Liver (tissue), 3 donors: Measurements from ENCODE around the gene RUSC2.

Experiments
- GABPA ChIP-seq, 2 donors: IDR thresholded peaks in 1 of 2; conservative IDR thresholded peaks in 1 of 2; 2 replicates each; pipeline ENCODE4 v1.6.1; 2016; ENCODE audit warnings: antibody characterized with exemption in 2 of 2, mild to moderate bottlenecking in 1 of 2, moderate library complexity in 1 of 2
- JUND ChIP-seq, 2 donors: IDR thresholded peaks; 2 replicates each; pipeline ENCODE4 v1.6.1; 2016; ENCODE audit warnings: antibody characterized with exemption in 2 of 2
- SP1 ChIP-seq: IDR thresholded peaks from 2 replicates; pipeline ENCODE4 v1.6.1; 2018; ENCODE audit warnings: antibody characterized with exemption, mild to moderate bottlenecking
- TAF1 ChIP-seq: conservative IDR thresholded peaks from 2 replicates; pipeline ENCODE4 v1.6.1; 2016; ENCODE audit warnings: antibody characterized with exemption, mild to moderate bottlenecking
- TF ChIP-seq, protein P1 (sequence below): IDR thresholded peaks from 2 replicates; pipeline ENCODE4 v1.6.1; 2016; ENCODE audit warnings: antibody characterized with exemption, mild to moderate bottlenecking
- TF ChIP-seq, protein P2 (sequence below): fragments of 150-350 bp; IDR thresholded peaks from 2 replicates; pipeline ENCODE4 v1.5.1; 2017; ENCODE audit warnings: improper control_type of control experiment, low read depth, low read length; ENCODE audit not compliant: missing input control
- donor health status: healthy.
- donor health status: healthy.

GRCh38 chr9:35522187-35522586 lies 32.3 kb downstream of the RUSC2 start:
- TF ChIP-seq GABPA (IDR thresholded peaks at IDR 0.05 in 1 of 2, conservative IDR thresholded peaks at IDR 0.05 in 1 of 2) (no peak), JUND (IDR thresholded peaks at IDR 0.05) (no peak), TAF1 (no peak), SP1 (no peak)
- TF ChIP-seq, protein P1, sequence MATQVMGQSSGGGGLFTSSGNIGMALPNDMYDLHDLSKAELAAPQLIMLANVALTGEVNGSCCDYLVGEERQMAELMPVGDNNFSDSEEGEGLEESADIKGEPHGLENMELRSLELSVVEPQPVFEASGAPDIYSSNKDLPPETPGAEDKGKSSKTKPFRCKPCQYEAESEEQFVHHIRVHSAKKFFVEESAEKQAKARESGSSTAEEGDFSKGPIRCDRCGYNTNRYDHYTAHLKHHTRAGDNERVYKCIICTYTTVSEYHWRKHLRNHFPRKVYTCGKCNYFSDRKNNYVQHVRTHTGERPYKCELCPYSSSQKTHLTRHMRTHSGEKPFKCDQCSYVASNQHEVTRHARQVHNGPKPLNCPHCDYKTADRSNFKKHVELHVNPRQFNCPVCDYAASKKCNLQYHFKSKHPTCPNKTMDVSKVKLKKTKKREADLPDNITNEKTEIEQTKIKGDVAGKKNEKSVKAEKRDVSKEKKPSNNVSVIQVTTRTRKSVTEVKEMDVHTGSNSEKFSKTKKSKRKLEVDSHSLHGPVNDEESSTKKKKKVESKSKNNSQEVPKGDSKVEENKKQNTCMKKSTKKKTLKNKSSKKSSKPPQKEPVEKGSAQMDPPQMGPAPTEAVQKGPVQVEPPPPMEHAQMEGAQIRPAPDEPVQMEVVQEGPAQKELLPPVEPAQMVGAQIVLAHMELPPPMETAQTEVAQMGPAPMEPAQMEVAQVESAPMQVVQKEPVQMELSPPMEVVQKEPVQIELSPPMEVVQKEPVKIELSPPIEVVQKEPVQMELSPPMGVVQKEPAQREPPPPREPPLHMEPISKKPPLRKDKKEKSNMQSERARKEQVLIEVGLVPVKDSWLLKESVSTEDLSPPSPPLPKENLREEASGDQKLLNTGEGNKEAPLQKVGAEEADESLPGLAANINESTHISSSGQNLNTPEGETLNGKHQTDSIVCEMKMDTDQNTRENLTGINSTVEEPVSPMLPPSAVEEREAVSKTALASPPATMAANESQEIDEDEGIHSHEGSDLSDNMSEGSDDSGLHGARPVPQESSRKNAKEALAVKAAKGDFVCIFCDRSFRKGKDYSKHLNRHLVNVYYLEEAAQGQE: no peak
- TF ChIP-seq, protein P2, sequence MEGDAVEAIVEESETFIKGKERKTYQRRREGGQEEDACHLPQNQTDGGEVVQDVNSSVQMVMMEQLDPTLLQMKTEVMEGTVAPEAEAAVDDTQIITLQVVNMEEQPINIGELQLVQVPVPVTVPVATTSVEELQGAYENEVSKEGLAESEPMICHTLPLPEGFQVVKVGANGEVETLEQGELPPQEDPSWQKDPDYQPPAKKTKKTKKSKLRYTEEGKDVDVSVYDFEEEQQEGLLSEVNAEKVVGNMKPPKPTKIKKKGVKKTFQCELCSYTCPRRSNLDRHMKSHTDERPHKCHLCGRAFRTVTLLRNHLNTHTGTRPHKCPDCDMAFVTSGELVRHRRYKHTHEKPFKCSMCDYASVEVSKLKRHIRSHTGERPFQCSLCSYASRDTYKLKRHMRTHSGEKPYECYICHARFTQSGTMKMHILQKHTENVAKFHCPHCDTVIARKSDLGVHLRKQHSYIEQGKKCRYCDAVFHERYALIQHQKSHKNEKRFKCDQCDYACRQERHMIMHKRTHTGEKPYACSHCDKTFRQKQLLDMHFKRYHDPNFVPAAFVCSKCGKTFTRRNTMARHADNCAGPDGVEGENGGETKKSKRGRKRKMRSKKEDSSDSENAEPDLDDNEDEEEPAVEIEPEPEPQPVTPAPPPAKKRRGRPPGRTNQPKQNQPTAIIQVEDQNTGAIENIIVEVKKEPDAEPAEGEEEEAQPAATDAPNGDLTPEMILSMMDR: peak; percentile 2
